Renal cortex interstitium (tissue), 11 donors: ENCODE results near the gene ANKFY1. TPM values are rescaled to one million over a fixed set of nuclear protein-coding genes. Genes with fewer than 3 reads are reported as not detected.
"Not testable (repeated sequence)": the region's sequence is repeated elsewhere in the genome, so short reads cannot be mapped to it uniquely, and the experiment has no call there.

Source experiments
- DNase-seq, 11 donors: peaks; one replicate each; pipeline ENCODE4 v3.0.0-alpha.2; 2013; ENCODE audit warnings: low read depth in 9 of 11, low spot score in 4 of 11; ENCODE audit errors: extremely low read depth in 1 of 11
- polyA plus RNA-seq, 3 donors: library from polyadenylated mRNA; unstranded; fragments of 120-200 nt; gene quantifications; one replicate each; pipeline ENCODE4 v1.2.1, GENCODE V29; 2013; ENCODE audit not compliant: insufficient read length in 3 of 3

Gene ANKFY1
- polyA plus RNA-seq, 3 donors: 45.4 to 54.7 (median 47.6) TPM

DNA sequence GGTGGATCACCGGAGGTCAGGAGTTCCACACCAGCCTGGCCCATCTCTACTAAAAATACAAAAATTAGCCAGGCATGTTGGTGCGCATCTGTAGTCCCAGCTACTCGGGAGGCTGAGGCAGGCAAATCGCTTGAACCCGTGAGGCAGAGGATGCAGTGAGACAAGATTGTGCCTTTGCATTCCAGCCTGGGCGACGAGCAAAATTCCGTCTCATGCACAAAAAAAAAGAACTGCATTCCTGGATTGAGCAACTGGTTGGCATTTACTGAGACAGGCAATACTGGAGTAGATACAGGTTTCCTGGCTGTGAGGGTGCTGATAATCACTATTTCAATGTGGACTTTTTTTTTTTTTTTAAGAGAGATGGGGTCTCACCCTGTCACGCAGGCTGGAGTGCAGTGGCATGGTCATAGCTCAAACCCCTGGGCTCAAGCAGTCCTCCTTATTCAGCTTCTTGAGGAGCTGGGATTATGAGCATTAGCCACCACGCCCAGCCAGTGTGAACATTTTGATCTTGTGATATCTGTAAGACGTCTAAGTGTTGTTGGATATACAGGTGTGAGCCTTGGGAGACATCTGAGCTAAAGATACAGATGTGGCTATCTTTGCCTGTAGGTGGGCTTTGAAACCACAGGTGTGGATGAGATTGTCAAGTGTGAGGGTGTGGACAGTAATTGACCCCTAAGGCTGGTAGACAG is 115.0 kb downstream of the ANKFY1 start:
- DNase-seq: no peak

DNA sequence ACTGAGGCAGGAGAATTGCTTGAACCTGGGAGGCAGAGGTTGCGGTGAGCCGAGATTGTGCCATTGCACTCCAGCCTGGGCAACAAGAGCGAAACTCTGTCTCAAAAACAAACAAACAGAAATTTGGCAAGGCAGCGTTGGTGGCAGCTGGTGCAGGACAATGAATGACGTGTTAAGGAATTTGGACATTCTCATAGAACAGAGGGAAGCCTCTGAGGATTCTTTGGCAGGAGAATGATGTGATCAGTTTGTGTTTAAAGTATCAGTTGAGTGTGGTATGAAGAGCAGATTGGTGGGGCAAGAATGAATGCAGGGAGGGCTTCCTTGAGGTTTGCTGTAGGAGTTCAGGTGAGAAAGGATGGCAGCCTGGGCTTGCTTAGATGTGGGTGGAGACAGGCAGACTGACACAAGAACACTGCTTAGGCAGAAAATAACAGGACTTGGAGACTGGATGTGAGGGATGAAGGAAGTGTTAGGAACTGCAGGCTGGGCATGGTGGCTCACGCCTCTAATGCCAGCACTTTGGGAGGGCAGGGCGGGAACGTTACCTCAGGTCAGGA is 115.9 kb downstream of the ANKFY1 start:
- no peak for DNase-seq

DNA sequence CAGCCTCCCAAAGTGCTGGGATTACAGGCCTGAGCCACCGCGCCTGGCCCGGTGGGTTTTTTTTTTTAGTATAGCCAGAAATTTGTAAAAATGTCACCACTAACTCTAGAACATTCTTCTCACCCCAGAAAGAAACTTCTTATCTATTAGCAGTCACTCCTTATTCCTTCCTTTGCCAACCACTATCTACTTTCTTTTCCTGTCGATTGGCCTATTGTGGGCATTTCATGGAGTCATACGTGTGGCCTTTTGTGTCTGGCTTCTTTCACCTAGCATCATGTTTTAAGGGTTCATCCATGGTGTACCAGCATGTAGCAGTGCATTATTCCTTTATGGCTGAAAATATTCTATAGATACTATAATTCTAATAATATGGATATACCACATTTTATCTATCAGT is 117.1 kb downstream of the ANKFY1 start:
- no peak for DNase-seq

DNA sequence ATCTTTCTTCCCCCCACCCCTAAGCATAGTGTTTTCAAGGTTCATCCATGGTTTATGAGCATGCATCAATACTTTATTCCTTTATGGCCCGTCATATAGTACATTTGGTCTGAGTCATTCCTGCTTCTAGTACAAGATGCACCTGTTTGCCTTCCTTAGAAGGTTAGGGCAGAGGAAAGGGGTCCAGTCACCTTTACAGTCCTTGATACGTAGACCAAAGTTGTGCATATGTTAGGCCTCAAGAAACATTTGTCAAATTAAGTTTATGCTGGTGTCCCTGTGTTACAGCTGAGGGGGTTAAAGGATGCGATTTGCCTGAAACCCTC is 119.4 kb downstream of the ANKFY1 start:
- peak in 1 of 11 donors; percentile 21 for DNase-seq

DNA sequence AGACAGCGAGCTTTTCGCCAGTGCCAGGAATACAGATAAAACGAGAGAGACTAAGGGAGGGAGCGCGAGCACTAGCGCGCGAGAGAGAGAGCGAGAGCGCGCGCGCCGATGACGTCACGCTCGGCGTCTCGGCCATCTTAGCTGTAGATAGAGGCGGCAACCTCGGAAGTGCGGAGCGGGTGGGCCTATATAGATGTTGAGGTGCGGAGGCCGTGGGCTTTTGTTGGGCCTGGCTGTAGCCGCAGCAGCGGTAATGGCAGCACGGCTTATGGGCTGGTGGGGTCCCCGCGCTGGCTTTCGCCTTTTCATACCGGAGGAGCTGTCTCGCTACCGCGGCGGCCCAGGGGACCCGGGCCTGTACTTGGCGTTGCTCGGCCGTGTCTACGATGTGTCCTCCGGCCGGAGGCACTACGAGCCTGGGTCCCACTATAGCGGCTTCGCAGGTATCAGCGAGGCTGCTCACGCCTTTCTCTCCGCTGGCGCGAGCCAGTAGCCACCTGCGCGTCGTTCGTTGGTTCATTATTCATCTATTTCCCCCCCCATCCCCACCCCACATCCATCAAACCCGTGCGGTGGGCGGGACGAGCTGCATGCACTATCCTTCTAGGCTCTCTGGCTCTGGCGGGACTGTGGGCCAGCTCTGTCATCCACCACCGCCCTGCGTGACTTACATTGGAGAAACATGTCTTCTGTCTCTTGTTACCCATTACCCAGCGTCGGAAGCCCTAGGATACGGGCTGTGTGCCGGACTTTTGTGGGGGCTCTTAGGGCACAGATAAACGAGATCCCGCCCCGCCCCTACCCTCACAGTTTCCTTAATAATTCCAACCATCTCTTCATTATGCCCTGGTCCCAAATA is 120.0 kb downstream of the ANKFY1 start:
- DNase-seq: peak; percentile 86 to 93 (median 90)

DNA sequence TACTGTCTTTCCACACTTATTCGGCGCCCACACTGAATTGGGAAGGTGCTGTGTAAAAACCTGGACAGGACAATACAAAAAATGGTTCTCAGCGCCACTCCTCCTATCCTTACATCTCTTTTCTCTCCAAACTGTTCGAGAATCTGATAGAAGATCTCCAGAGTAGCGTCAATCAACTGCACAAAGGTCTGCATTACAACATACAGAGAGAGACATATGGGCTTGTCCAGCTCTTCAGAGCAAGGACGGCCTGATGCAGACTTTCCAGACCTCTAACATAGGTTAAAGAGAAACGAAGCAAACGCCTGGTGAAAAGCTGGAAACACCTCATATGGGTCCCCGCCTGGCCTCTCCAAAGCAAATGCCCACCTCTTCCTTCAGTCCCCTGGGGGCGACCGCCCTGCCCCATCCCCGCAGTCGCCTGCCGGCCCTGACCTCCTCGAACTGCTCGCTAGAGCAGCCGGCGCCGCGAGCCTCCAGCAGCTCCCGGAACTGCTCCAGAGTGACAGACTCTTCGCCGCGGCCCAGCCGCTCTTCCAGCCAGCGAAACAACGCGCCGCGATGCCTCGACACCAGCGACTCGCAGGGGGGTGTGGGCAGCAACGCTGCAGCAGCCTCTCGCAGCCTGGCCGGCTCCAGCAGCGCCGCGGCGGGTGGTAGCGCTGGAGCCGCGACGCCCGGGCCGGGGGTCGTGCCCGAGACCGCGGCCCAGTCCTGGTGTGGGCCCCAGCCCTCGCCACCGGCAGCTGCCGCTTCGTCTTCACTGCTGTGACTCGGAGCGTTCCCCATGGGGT is 121.5 kb downstream of the ANKFY1 start:
- DNase-seq: no peak

DNA sequence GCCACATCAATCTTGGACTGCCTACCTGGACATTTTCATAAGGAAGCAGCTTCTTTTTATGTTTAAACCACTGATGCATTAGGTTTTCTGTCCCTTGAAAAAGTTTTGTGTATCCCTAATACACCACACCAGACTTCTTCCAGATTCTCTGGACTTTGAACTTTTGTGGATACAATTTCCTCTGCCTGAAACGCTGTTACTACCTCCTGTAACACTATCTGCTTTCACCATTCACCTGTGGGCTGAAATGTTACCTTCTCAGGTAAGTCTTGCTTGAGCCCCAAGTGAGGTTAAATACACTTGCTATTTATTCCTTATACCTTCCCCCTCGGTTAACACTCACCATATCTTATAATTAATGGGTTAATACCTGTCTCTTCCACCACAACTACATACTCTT is 123.7 kb downstream of the ANKFY1 start:
- no peak for DNase-seq

DNA sequence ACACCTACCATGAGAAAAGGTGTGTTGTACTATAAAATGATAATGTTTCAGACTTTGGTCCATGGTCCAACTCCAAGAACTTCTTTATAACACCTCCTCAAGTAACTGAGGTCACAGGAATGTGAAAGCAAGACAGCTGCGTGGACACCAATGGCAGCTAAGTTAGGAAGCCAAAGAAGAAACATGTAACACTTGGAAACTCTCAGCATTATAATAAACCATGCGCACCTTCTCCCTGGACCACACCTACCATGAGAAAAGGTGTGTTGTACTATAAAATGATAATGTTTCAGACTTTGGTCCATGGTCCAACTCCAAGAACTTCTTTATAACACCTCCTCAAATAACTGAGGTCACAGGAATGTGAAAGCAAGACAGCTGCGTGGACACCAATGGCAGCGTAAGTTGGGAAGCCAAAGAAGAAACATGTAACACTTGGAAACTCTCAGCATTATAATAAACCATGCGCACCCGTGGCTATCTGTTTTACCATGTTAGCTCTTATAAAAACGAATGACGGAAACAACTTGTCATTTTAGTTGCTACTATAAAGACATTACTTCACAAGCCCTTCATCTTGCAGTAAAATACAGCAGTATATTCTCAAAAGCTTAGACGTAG is 124.8 kb downstream of the ANKFY1 start:
- DNase-seq: not testable (repeated sequence)

DNA sequence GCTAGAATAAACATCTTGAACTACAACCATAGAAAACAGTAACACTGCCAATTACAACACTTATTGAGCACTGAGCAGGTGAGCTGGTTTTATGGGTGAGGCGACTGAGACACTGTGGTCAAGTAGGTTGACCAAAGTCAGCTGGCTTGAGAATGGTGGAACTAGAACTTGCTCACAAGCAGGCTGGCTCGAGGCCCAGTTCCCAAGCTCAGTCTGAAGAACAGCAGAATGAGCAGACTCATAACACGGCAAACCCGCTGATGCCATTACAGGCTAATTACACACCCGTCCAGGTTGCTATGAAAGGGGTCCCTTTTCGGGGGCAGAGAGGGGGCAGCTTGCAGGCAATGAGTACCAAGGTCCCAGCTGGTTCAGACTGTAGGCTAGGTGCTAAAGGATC is 127.4 kb downstream of the ANKFY1 start:
- no peak for DNase-seq

DNA sequence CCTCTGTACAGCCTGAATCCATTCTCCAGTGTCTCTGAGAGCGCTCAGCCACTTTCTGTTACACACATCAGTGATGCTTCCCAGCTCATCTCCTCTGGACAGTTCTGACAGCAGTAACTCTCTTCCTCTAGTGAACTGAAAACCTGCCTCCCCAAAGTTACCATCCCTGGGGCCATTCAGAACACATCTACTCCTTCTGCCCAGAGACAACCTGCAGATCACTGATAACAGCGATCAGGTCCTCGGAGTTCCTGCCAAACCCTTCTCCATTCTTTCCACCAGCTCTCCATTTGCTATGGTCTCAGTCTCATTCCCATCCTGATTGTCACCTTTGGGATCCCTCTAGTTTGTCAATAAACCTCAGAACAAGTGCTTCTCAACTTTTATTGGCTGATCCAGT is 128.3 kb downstream of the ANKFY1 start:
- DNase-seq: no peak

DNA sequence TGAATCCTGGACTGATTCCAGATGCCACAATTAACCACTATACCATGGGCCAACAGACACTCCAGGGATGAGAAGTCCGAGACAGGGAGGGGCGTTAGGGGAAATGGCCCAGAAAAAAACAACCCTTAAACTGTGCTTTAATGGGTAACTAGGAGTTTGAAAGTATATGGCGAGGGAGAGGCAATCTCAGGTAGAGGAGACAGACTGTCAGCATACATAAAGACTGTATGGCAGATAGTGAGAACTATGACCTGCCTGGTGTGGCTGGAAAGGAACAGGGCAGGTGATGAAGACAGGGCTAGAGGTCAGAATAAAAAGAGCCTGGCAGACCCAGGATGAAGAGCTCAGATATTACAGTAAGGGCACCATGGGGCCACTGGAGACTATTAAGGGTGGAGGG is 129.1 kb downstream of the ANKFY1 start:
- no peak for DNase-seq

DNA sequence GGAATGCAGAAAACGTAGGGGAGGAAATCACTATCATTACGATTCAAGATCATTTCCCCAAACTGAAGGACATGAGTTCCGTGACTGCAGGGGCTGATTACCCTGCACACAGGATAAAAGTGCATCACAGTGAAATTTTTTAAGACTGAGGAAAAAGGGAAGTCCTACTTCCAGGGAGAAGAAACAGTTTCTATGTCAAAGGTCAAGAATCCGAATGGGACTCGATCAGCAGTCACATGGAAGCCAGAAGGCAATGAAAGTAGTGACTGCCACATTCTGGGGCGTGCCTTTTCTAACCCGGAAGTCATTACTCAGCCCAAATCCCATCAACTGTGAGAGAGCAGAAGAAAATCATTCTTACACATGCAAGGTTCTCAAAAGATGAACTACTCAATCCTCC is 133.1 kb downstream of the ANKFY1 start:
- DNase-seq: no peak

DNA sequence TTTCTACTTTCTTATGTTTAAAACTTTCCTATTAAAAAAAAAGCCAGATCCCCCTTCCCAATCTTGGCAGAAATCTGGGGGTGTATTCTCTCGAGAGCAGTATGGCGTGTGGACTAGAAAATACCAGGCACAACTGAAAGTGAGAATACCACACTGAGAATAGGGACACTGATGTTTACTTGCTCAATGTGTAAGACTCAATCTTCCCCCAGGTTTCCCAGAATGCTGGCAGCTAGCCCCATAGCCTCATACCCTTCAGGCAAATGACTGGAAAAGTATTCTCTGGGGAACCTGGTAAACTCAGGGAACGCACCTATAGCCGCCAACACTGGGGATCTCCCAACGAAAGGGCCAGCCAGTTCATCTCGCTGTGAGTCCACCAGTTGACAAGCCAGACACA is 136.2 kb downstream of the ANKFY1 start:
- no peak for DNase-seq

DNA sequence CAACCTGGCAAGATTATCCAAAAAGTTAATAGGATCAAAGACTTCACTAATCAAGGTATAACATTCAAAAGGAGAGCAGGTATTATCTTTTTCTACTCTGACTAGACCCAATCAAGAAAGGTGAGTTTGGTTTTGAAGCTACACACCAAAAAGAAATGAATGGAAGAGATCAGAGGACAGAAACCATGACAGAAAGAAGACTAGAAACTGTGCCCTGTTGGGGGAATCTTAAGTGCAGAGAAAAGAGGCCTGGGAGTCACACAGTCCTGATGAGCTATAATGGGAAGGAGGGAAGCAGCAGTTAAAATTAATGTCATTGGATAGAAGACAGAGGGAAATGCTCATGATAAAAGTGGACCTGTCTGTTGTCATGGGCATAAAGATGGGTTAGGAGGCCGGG is 138.2 kb downstream of the ANKFY1 start:
- no peak for DNase-seq

DNA sequence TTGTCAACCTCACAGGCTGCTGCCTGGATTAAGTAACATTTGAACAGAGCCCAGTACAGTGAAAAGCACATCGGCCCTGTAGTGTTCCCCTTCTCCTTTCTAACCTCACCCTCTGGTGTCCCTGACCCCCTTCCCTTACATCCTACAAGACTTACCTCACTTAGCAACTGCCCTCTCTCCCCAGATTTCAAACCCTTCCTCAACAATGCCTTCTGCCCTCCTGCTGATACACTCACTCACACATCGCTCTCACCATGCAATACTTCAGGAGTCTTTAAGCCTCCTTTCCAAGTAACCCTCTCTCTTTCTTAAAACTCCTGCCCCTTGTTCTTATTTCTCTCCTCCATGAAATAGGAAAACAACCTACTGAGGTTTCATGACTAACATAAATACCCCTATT is 138.8 kb downstream of the ANKFY1 start:
- DNase-seq: no peak

DNA sequence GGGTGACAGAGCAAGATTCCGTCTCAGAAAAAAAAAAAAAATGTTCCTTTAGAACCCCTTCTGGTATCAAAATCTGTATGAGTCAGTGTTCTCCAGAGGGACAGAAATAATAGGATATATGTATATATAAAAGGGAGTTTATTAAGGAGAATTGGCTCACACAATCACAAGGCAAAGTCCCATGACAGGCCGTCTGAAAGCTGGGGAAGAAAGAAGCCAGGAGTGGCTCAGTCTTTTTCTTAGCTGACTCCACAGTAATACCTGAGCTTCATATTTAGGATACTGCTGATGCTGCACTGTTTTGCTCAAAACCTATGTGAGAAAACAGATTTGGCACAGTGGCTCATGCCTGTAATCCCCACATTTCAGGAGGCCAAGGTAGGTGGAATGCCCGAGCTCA is 143.4 kb downstream of the ANKFY1 start:
- no peak for DNase-seq

DNA sequence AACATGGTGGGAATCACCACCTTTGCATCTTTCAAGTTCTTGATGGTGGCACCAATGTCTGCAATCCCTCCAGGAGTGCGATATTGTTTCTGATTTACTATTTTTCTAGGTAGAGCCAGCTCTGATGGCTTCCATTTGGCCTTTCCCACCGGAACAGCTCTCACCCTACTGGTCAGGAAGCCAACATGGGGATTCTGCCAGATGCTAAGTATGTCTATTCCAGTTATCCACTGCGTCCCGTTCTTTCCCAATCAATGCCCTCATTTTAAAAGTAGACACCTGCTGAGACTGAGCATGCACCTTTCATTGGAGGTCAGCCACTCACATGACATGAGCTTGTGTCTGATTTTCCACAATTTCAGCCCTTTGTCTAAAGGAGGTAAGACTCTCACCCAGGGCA is 144.5 kb downstream of the ANKFY1 start:
- no peak for DNase-seq

DNA sequence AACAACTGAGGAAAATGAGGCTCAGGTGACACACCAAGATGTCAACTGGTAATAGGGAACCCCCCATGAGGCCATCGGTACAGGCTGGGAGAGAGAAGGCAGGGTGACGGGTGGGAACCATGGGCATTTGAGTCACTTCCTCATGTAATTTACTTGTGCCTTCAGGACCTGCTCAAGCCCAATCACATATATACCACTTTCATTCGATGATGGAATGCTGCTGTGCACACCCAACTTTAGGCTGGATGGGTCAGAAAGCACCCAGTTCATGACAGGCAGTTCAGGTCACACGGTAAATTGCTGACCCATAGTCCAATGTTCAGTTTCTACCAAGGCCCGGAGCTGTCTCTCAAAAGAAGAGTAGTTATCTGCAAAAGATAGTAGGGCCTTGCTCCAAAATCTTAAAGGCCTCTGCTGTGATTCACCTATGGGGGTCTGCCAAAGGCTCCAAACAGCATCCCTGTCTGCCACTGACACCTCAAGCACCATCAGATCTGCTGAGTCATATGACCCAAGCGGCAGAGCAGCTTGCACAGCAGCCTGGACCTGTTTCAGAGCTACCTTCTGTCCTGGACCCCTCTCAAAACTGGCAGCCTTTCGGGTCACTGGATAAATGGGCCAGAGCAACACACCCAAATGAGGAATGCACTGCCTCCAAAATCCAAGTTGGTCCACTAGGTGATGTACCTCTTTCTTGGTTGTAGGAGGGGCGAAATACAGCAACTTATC is 145.6 kb downstream of the ANKFY1 start:
- no peak for DNase-seq

DNA sequence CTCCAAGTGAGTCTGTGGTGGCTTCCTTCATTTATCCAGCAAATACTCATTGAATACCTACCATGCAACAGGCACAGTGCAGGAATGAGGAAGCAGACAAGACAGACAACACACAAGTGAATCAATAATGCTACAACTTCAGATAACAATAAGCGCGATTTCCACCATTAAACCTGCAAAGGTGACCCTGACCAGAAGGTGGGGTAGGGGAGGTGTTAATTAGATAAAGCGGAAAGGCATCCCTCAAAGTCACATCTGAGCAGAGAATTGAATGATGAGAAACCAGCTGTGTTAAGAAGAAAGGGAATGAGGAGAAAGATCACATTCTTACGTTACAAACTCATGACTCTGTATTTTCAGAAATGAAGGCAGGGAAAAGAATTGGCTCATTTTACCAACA is 147.3 kb downstream of the ANKFY1 start:
- DNase-seq: no peak
